HG03196 (cell line): Measurements from ENCODE around the gene IL17B.

Experiments
- ATAC-seq: cut with Tn5 transposase; IDR thresholded peaks from one replicate; pipeline ENCODE4 v1.9.1; 2021; ENCODE audit not compliant: unreplicated experiment

IL17B gene

GRCh38 chr5:149362541-149362940 is 16.6 kb downstream of the IL17B start:
- no peak for ATAC-seq

GRCh38 chr5:149360272-149360671 is 18.8 kb downstream of the IL17B start:
- ATAC-seq: no peak

GRCh38 chr5:149358868-149359495 is 20.1 kb downstream of the IL17B start:
- ATAC-seq: no peak

- ATAC-seq: peak; percentile 16
Observed at GRCh38 chr5:149358294-149358651, 20.8 kb downstream of the IL17B start.

- ATAC-seq: peak; percentile 99
Observed at GRCh38 chr5:149357370-149358293, 21.5 kb downstream of the IL17B start, which contains the start of gene PCYOX1L. PCYOX1L (plus strand) TSS chr5:149358046; CDS start chr5:149358069, 23 bp downstream.

GRCh38 chr5:149356391-149356790 is 22.7 kb downstream of the IL17B start:
- ATAC-seq: no peak

GRCh38 chr5:149355688-149356087 is 23.4 kb downstream of the IL17B start:
- ATAC-seq: no peak

- no peak for ATAC-seq
Observed at GRCh38 chr5:149353911-149354310, 25.2 kb downstream of the IL17B start.

GRCh38 chr5:149352169-149352568 is 26.9 kb downstream of the IL17B start:
- ATAC-seq: no peak

- ATAC-seq: no peak
Observed at GRCh38 chr5:149349382-149349781, 29.7 kb downstream of the IL17B start.

GRCh38 chr5:149348518-149348917 is 30.6 kb downstream of the IL17B start:
- no peak for ATAC-seq

GRCh38 chr5:149345892-149346222 is 33.2 kb downstream of the IL17B start:
- peak; percentile 11 for ATAC-seq

GRCh38 chr5:149345147-149345891 is 33.8 kb downstream of the IL17B start, which contains the start of gene GRPEL2:
GRPEL2 (plus strand) TSS chr5:149345499; CDS start chr5:149345540, 41 bp downstream.
- peak; percentile 96 for ATAC-seq

GRCh38 chr5:149344151-149344550 is 34.9 kb downstream of the IL17B start:
- ATAC-seq: no peak

- no peak for ATAC-seq
Observed at GRCh38 chr5:149341876-149342275, 37.2 kb downstream of the IL17B start.

- ATAC-seq: no peak
Observed at GRCh38 chr5:149340920-149341319, 38.2 kb downstream of the IL17B start.

GRCh38 chr5:149338364-149338763 is 40.7 kb downstream of the IL17B start:
- ATAC-seq: no peak

GRCh38 chr5:149337736-149338135 is 41.4 kb downstream of the IL17B start:
- ATAC-seq: no peak

- no peak for ATAC-seq
Observed at GRCh38 chr5:149333711-149334443, 45.2 kb downstream of the IL17B start.

- ATAC-seq: no peak
Observed at GRCh38 chr5:149328177-149328576, 50.9 kb downstream of the IL17B start.

- no peak for ATAC-seq
Observed at GRCh38 chr5:149326611-149327010, 52.5 kb downstream of the IL17B start.
